ENCODE measurements around the gene CNIH2.

DNA sequence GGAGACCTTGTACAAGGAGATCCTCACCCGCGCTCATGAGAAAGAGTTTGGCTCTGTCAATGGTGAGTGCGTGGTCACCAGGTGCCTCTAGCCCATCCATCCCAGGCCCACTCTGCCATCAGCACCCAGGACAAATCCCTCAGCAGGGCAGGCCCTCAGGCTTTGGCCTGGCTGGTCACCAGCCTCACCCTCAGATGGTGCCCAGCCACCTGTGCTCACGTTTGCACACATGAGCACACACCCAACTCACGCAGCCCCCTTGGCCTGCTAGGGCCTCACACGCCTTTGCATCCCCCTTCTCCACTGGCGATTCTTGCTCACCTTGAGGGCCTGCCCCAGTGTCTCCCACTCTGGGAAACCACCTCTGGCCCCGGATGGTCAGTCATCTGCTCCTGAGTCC, 13.6 kb upstream of the CNIH2 start:
- TF ChIP-seq, protein P1, sequence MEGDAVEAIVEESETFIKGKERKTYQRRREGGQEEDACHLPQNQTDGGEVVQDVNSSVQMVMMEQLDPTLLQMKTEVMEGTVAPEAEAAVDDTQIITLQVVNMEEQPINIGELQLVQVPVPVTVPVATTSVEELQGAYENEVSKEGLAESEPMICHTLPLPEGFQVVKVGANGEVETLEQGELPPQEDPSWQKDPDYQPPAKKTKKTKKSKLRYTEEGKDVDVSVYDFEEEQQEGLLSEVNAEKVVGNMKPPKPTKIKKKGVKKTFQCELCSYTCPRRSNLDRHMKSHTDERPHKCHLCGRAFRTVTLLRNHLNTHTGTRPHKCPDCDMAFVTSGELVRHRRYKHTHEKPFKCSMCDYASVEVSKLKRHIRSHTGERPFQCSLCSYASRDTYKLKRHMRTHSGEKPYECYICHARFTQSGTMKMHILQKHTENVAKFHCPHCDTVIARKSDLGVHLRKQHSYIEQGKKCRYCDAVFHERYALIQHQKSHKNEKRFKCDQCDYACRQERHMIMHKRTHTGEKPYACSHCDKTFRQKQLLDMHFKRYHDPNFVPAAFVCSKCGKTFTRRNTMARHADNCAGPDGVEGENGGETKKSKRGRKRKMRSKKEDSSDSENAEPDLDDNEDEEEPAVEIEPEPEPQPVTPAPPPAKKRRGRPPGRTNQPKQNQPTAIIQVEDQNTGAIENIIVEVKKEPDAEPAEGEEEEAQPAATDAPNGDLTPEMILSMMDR (conservative IDR thresholded peaks at IDR 0.05 in 1 of 2, IDR thresholded peaks at IDR 0.05 in 1 of 2; ENCODE audit: extremely low read depth in 1 of 2, insufficient read depth in 1 of 2, low read depth in 1 of 2, low read length in 2 of 2) = no peak
- TF ChIP-seq EZH2 (IDR thresholded peaks at IDR 0.05; ENCODE audit: borderline replicate concordance, low read length) = no peak
